Neural progenitor cell (in vitro differentiated cells): ENCODE data around the gene PTGES3L. TPM values are rescaled to one million over a fixed set of nuclear protein-coding genes. Genes with fewer than 3 reads are reported as not detected.

Experiments
- DNase-seq: peaks from one replicate; pipeline ENCODE4 v3.0.0-alpha.2; 2016; ENCODE audit warnings: low spot score
- H2AFZ ChIP-seq: fragments of 200-600 bp; sonication (generic); replicated peaks from 2 replicates; pipeline ENCODE4 v1.6.1; 2016; ENCODE audit warnings: antibody characterized with exemption
- H3F3A ChIP-seq: fragments of 200-600 bp; sonication (generic); 2 replicates; pipeline ENCODE4 v1.6.1; 2016; ENCODE audit warnings: antibody characterized with exemption, low read depth
- H3K27ac ChIP-seq: fragments of 200-600 bp; sonication (generic); 2 replicates; pipeline ENCODE4 v1.5.1; 2016; ENCODE audit warnings: mild to moderate bottlenecking
- H3K27me3 ChIP-seq: fragments of 200-600 bp; sonication (generic); 2 replicates; pipeline ENCODE4 v1.6.1; 2016; ENCODE audit warnings: mild to moderate bottlenecking, moderate library complexity
- H3K36me3 ChIP-seq: fragments of 200-600 bp; sonication (generic); 2 replicates; pipeline ENCODE4 v1.5.1; 2016
- H3K4me1 ChIP-seq: fragments of 200-600 bp; sonication (generic); 2 replicates; pipeline ENCODE4 v1.6.1; 2016; ENCODE audit warnings: mixed run types
- H3K4me2 ChIP-seq: fragments of 200-600 bp; sonication (generic); 2 replicates; pipeline ENCODE4 v1.6.1; 2016
- H3K4me3 ChIP-seq: fragments of 200-600 bp; sonication (generic); 2 replicates; pipeline ENCODE4 v1.5.1; 2016
- H3K79me2 ChIP-seq: fragments of 200-600 bp; sonication (generic); 2 replicates; pipeline ENCODE4 v1.6.1; 2016; ENCODE audit warnings: low read depth
- H3K9ac ChIP-seq: fragments of 200-600 bp; sonication (generic); 2 replicates; pipeline ENCODE4 v1.6.1; 2016
- H3K9me3 ChIP-seq: fragments of 200-600 bp; sonication (generic); 2 replicates; pipeline ENCODE4 v1.5.1; 2016; ENCODE audit warnings: low read depth
- H4K20me1 ChIP-seq: fragments of 200-600 bp; sonication (generic); 2 replicates; pipeline ENCODE4 v1.6.1; 2016; ENCODE audit warnings: low read depth
- H3K27ac Mint-ChIP-seq: 3 replicates; pipeline ENCODE4 v1.8.0; 2021; ENCODE audit warnings: mixed read lengths
- H3K27me3 Mint-ChIP-seq: 2 replicates; pipeline ENCODE4 v1.8.0; 2022; ENCODE audit warnings: low read depth, mild to moderate bottlenecking, inconsistent platforms, moderate library complexity, mixed read lengths; ENCODE audit not compliant: insufficient read depth
- H3K36me3 Mint-ChIP-seq: 3 replicates; pipeline ENCODE4 v1.8.0; 2021; ENCODE audit warnings: mixed read lengths
- H3K4me1 Mint-ChIP-seq: 3 replicates; pipeline ENCODE4 v1.8.0; 2021; ENCODE audit warnings: mixed read lengths
- H3K4me3 Mint-ChIP-seq: 3 replicates; pipeline ENCODE4 v1.8.0; 2021; ENCODE audit warnings: mild to moderate bottlenecking, moderate library complexity, mixed read lengths
- H3K9me3 Mint-ChIP-seq: 3 replicates; pipeline ENCODE4 v1.8.0; 2020; ENCODE audit warnings: mixed read lengths
- CTCF ChIP-seq: fragments of 200-600 bp; sonication (generic); IDR thresholded peaks from 2 replicates; pipeline ENCODE4 v1.5.1; 2017; ENCODE audit warnings: antibody characterized with exemption, mild to moderate bottlenecking
- EZH2 ChIP-seq: fragments of 200-600 bp; sonication (generic); IDR thresholded peaks from 2 replicates; pipeline ENCODE4 v1.6.1; 2017; ENCODE audit warnings: antibody characterized with exemption, mild to moderate bottlenecking, moderate library complexity
- EZH2phosphoT487 ChIP-seq: fragments of 200-600 bp; sonication (generic); IDR thresholded peaks from 2 replicates; pipeline ENCODE4 v1.6.1; 2017; ENCODE audit warnings: antibody characterized with exemption
- total RNA-seq: library from RNA; depleted of rRNA; stranded (reverse); fragments of >200 nt; gene quantifications from 2 replicates; pipeline ENCODE4 v1.2.3, GENCODE V29; 2015; ENCODE audit warnings: low replicate concordance

The PTGES3L gene
- total RNA-seq, 1 donor from 2014 or later = 7.7 TPM

- no peaks in the 10 kb centered on the region for H3K27me3 Mint-ChIP-seq
- H3K27ac ChIP-seq = no peak overlapping the region
- H3K27ac Mint-ChIP-seq = no peak overlapping the region
- H3K4me3 ChIP-seq = no peak overlapping the region
- TF ChIP-seq CTCF = no peak
- no peak overlapping the region for H3K9ac ChIP-seq
- H3K36me3 ChIP-seq = no peaks in the 10 kb centered on the region
- no peaks in the 10 kb centered on the region for H3K4me1 ChIP-seq
- no peak overlapping the region for H3K4me2 ChIP-seq
- no peak for DNase-seq
- peaks cover 29% of the 10 kb centered on the region for H3K36me3 Mint-ChIP-seq
- H3K79me2 ChIP-seq = no peaks in the 10 kb centered on the region
- H3K4me1 Mint-ChIP-seq = peaks cover 9% of the 10 kb centered on the region
- no peaks in the 10 kb centered on the region for H3K9me3 Mint-ChIP-seq
- no peaks in the 10 kb centered on the region for H3K9me3 ChIP-seq
- no peaks in the 10 kb centered on the region for H4K20me1 ChIP-seq
- no peak overlapping the region for H3K4me3 Mint-ChIP-seq
- no peak overlapping the region for H2AFZ ChIP-seq
- H3F3A ChIP-seq = peaks cover 21% of the 10 kb centered on the region
- H3K27me3 ChIP-seq = no peaks in the 10 kb centered on the region
Observed at GRCh38 chr17:42992872-42993271, 13.0 kb upstream of the PTGES3L start.

GRCh38 chr17:42991471-42991870 is 11.6 kb upstream of the PTGES3L start:
- no peaks in the 10 kb centered on the region for H3K4me1 ChIP-seq
- no peaks in the 10 kb centered on the region for H3K27me3 ChIP-seq
- no peak overlapping the region for H3K9ac ChIP-seq
- H3K27ac ChIP-seq = no peak overlapping the region
- peaks cover 31% of the 10 kb centered on the region for H3K36me3 Mint-ChIP-seq
- no peaks in the 10 kb centered on the region for H4K20me1 ChIP-seq
- H3K4me3 ChIP-seq = no peak overlapping the region
- no peaks in the 10 kb centered on the region for H3K36me3 ChIP-seq
- H3K79me2 ChIP-seq = no peaks in the 10 kb centered on the region
- no peak overlapping the region for H3K27ac Mint-ChIP-seq
- H3K4me2 ChIP-seq = no peak overlapping the region
- no peak for DNase-seq
- H3K27me3 Mint-ChIP-seq = no peaks in the 10 kb centered on the region
- TF ChIP-seq EZH2phosphoT487 (no peak), EZH2 (no peak), CTCF (no peak)
- peaks cover 13% of the 10 kb centered on the region for H3F3A ChIP-seq
- H2AFZ ChIP-seq = no peak overlapping the region
- no peaks in the 10 kb centered on the region for H3K9me3 Mint-ChIP-seq
- no peak overlapping the region for H3K4me3 Mint-ChIP-seq
- H3K9me3 ChIP-seq = no peaks in the 10 kb centered on the region
- peaks cover 2% of the 10 kb centered on the region for H3K4me1 Mint-ChIP-seq

GRCh38 chr17:42989726-42990652 is 10.1 kb upstream of the PTGES3L start:
- no peaks in the 10 kb centered on the region for H3K4me1 ChIP-seq
- Mint-ChIP-seq H3K27ac (no peak overlapping the region), H3K27me3 (no peaks in the 10 kb centered on the region), H3K9me3 (no peaks in the 10 kb centered on the region), H3K4me1 (no peaks in the 10 kb centered on the region), H3K36me3 (peaks cover 35% of the 10 kb centered on the region), H3K4me3 (no peak overlapping the region)
- no peak overlapping the region for H2AFZ ChIP-seq
- peaks cover 6% of the 10 kb centered on the region for H3K79me2 ChIP-seq
- no peaks in the 10 kb centered on the region for H3K9me3 ChIP-seq
- H3K9ac ChIP-seq = no peak overlapping the region
- no peak overlapping the region for H3K4me3 ChIP-seq
- TF ChIP-seq EZH2 (no peak), CTCF (no peak), EZH2phosphoT487 (no peak)
- H3K36me3 ChIP-seq = no peaks in the 10 kb centered on the region
- H3K27ac ChIP-seq = no peak overlapping the region
- H3F3A ChIP-seq = peaks cover 10% of the 10 kb centered on the region
- no peak for DNase-seq
- no peaks in the 10 kb centered on the region for H4K20me1 ChIP-seq
- H3K27me3 ChIP-seq = no peaks in the 10 kb centered on the region
- H3K4me2 ChIP-seq = no peak overlapping the region
